ELR (cell line): Measurements from ENCODE around the gene TCP11.

Source experiments
- DNase-seq: peaks from one replicate; pipeline ENCODE4 v3.0.0-alpha.2; 2015; ENCODE audit warnings: low read depth

The TCP11 gene

GRCh38 chr6:35141007-35141655, at the start of gene TCP11:
Gene TCP11, minus strand, starts transcription at chr6:35141339. Its CDS starts 469 bp downstream, at chr6:35140870.
- no peak for DNase-seq

DNA sequence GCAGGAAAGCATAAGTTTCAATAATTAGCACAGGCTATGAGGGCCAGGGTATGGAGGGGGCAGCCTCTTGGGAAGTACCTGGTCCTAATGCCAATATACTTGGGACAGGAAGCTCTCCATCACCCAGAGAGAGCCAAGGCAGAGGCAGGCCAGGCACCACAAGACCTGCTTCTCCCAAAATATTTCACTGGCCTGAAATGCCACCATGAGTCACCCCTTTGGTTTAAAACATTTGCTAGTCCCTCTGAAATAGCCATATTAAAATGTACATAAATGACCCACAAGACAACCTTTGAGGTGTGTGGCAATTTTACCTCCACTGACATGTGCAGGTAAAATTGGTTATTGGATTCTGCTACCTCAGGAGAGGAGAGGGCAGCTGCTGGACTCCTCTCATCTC, 49.2 kb upstream of the TCP11 start:
- no peak for DNase-seq

DNA sequence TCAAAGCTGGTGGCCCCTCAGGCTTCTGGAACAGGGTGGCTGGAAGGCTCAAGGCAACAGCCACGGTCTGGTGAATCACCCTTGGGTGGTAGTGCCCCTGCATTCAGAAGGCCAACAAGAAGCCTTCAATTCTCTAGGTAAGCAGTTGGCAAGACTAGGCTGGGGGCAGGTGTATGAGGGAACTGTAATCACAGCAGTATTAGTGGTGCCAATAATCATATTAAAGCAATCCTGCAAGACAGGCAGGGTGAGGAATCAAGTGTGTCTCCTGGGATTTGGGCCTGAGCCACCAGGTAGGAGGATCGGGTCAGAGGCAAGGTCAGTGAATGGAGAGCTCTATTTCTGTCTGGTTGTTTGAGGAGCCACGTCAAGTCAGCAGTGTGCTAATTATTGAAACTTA, 47.7 kb upstream of the TCP11 start:
- DNase-seq = no peak

GRCh38 chr6:35186571-35186970, 45.4 kb upstream of the TCP11 start:
- no peak for DNase-seq

DNA sequence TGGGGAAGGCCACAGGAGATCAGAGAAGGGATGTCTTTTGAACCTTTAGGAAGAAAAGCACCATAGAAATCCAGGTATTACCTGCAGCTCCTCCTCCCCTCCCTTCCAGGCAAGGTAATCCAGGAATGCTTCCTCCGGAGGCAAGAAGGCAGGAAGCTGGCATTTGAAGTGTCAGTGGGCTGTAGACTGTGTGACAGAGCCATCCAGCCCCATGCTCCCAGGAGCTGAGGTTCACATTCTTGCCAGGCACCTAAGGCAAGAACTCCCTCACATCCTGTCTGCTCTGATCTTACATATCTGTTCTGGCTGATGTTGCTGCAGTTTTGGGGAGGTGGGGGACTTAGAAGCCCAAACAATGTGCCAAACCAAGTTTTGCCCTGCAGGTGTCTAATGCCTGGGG, 44.8 kb upstream of the TCP11 start:
- no peak for DNase-seq

- DNase-seq = peak; percentile 63
These were observed 44.2 kb upstream of the TCP11 start for GRCh38 chr6:35185302-35185681.

GRCh38 chr6:35184580-35185301, 43.6 kb upstream of the TCP11 start:
- no peak for DNase-seq

- no peak for DNase-seq
These were observed 42.8 kb upstream of the TCP11 start for GRCh38 chr6:35183935-35184334.

DNA sequence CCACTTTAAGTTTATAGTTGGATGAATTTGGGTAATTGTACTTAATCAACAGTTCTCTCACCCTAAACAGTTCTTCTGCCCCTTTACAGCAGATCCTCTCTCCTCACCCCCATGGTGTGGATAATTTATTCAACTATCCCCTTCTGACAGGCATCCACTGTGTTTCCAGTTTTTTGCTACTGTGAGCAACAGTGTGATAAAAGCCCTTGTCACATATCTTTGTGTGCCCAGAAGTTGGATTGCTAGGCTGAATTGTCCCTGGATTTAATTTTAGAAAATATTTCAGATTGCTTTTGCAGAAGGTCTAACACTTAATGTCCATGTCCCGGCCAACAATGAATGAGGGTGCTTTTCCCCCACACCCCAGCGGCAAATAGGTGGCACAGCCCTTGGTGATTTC, 42.1 kb upstream of the TCP11 start:
- DNase-seq = no peak

DNA sequence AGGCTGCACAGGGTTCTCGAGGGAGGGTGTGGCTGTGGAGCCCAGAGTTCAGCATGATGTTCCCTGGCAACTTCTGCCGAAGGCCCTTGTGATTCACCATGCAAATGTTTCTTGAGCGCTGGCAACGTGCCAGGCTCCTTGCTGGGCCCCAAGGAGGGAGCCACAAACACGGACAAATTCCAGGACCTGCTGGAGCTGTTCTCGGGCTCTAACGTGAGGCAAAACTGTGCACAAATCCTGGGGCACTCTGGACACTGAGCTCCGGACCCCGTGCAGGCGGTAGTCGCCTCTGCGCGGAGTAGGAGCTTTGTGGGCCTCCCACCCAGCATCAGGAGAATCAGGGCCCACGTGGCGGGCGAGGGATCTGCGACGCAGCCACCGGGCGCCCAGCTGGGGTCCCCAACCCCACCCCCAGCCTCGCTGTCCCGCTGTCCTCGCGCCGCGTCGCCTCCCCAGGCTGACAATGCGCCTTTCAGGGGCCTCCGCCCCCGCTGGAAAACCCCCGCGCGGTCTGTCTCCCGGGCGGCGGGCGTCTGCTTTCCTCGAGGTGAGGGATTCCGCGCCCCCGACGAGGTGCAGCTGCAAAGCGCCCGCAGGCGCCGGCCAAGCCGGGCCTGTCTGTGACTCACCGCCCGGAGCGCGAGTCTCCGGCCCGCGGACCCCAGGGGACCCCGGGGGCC, 40.9 kb upstream of the TCP11 start:
- DNase-seq = peak; percentile 92

- peak; percentile 60 for DNase-seq
These were observed 40.3 kb upstream of the TCP11 start for GRCh38 chr6:35181308-35181932.

DNA sequence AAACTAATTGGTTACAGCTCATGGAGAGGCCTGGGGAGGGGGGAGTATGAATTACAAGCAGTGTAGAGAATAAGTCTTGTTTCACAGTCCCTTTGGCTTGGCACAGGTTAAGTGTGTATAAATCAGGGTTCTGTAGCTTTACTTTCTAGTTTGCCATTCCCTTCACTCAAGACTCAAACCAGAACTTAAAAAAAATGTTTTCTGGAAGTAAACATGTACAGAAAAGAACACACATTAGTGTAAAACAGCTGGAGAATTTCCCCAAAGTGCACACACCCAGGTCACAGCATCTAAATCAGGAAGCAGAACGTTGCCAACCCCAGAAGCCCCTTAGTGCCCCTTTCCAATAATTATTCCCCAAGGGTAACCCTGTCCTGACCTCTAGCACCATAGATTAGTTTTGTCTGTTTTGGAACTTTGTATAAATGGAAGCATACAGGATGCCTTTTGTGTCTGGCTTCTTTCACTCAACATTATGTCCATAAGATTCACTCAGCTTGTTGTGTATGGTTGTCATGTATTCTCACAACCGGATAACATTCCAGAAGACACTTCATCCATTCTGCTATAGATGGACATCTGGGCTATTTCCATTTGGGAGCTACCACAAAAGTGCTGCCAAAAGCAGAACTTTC, 38.9 kb upstream of the TCP11 start:
- no peak for DNase-seq

GRCh38 chr6:35178932-35179832, 38.0 kb upstream of the TCP11 start:
- no peak for DNase-seq

DNA sequence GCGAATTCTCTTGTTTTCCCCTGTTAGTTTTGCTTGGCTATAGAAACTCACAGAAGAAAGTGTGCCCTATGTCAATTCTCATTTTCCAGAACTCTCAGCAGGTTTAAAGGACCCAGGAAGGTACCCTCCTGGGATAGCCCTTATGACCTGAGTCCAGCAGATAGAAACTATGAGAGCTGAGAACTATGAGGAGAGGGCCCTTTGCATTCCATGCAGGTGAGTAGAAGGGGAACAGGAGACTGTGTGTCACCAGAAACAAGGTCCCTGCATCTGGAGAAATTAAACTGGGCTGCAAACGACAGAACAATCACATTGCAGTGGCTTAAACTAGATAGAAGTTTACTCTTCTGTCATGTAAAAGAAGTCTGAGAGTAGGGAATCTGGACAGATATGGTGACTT, 36.9 kb upstream of the TCP11 start:
- peak; percentile 57 for DNase-seq

GRCh38 chr6:35177596-35177995, 36.5 kb upstream of the TCP11 start:
- DNase-seq = peak; percentile 88

- peak; percentile 57 for DNase-seq
These were observed 36.0 kb upstream of the TCP11 start for GRCh38 chr6:35177157-35177556.

DNA sequence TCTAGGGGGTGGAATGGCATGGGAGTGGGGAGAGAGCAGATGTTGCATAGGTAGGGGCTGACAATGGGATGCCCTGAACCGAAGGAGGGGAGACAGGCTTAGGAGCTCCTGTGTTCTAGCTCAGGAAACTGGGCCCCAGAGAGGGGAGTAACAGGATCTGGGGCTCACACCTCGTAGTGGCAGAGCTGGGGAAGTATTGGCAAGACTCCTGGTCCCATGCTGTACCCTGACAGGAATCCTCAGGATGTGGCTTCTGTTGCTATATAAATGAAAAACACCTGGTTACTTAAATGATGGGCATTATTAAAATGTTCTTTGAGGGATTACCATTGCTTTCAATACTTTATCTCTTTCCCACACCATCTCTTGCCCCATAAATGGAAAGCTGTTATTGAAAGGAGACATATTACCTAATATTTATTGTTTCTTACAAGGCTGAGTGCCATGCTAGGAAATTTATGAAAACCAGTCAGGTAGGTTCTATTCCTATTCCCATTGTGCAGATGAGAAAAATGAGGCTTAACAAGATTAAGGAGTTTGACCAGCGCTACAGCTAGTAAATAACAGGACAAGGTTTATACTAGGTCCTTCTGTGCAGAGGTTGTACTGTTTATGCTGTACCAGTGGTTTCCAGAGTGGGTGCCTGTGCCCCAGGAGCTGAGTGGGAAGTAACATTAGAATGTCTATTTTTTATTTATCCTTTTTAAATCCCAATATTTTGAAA, 35.3 kb upstream of the TCP11 start:
- no peak for DNase-seq

DNA sequence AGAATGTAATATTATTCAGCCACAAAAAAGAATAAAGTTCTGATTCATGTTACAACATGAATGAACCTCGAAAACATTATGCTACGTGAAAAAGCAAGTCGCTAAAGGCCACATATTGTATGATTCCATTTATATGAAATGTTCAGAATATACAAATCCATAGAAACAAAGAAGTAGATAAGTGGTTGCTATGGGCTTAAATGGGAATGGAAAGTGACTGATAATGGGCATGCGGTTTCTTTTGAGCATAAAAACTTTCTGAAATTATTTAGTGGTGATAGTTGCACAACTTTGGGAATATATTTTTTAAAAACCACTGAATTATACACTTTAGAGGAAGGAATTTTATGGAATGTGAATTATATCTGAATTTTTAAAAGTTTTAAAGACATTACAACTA, 33.4 kb upstream of the TCP11 start:
- DNase-seq = no peak

DNA sequence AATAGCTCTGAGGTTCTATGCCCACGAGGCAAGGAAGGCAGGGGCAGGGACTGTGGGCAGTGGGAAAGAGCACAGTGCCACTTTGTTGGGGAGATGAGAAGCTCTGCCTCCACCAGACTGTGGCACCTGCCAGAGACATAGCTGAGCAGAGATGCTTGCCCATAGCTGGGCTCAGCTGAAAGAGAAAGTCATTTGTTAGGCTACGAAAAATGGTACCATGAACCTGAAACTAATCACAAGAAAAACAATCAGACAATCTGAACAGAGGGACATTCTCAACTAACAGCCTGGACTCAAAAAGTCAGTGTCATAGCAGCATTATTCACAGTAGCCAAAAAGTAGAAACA, 32.9 kb upstream of the TCP11 start:
- DNase-seq = no peak

GRCh38 chr6:35173427-35174087, 32.4 kb upstream of the TCP11 start:
- peak; percentile 95 for DNase-seq
